NCI-H1092 treated with DMSO at 0.1 percent for 48 hours (cell line): ENCODE results near the gene HNRNPK.

ENCODE experiments used
- DNase-seq: peaks from one replicate; lab custom pipeline; 2025; lab: John Stamatoyannopoulos, UW

The HNRNPK gene

GRCh38 chr9:83979812-83980394 lies at the start of gene HNRNPK:
Gene HNRNPK (minus strand): TSS chr9:83980215. CDS start chr9:83978252, 1,963 bp downstream.
- DNase-seq: peak; percentile 99

GRCh38 chr9:84027201-84027600 lies 47.2 kb upstream of the HNRNPK start:
- no peak for DNase-seq

GRCh38 chr9:84024041-84024575 lies 44.1 kb upstream of the HNRNPK start:
- no peak for DNase-seq

- DNase-seq: no peak
Measured at GRCh38 chr9:84007662-84008061, 27.6 kb upstream of the HNRNPK start.

- DNase-seq: no peak
Measured at GRCh38 chr9:84003246-84003645, 23.2 kb upstream of the HNRNPK start.

- no peak for DNase-seq
Measured at GRCh38 chr9:84002344-84002743, 22.3 kb upstream of the HNRNPK start.

GRCh38 chr9:84001621-84002020 lies 21.6 kb upstream of the HNRNPK start:
- DNase-seq: no peak

GRCh38 chr9:84000186-84000585 lies 20.2 kb upstream of the HNRNPK start:
- DNase-seq: no peak

- DNase-seq: no peak
Measured at GRCh38 chr9:83999141-83999918, 19.3 kb upstream of the HNRNPK start.

- DNase-seq: no peak
Measured at GRCh38 chr9:83996126-83996525, 16.1 kb upstream of the HNRNPK start.

- DNase-seq: no peak
Measured at GRCh38 chr9:83992901-83993300, 12.9 kb upstream of the HNRNPK start.

- DNase-seq: peak; percentile 29
Measured at GRCh38 chr9:83992407-83992806, 12.4 kb upstream of the HNRNPK start.

GRCh38 chr9:83991355-83991754 lies 11.3 kb upstream of the HNRNPK start:
- DNase-seq: no peak

GRCh38 chr9:83988411-83988810 lies 8.4 kb upstream of the HNRNPK start:
- no peak for DNase-seq

- no peak for DNase-seq
Measured at GRCh38 chr9:83987402-83987791, 7.4 kb upstream of the HNRNPK start.

- no peak for DNase-seq
Measured at GRCh38 chr9:83986765-83987401, 6.9 kb upstream of the HNRNPK start.

- DNase-seq: no peak
Measured at GRCh38 chr9:83986195-83986594, 6.2 kb upstream of the HNRNPK start.

- DNase-seq: peak; percentile 60
Measured at GRCh38 chr9:83981126-83981871, 1.3 kb upstream of the HNRNPK start.

- DNase-seq: peak; percentile 99
Measured at GRCh38 chr9:83980395-83981125, 545 bp upstream of the HNRNPK start, which contains the start of gene RMI1. Gene RMI1 (plus strand): TSS chr9:83980805. CDS start chr9:84000987, 20,182 bp downstream.

GRCh38 chr9:83978992-83979811 lies 813 bp downstream of the HNRNPK start:
- DNase-seq: peak; percentile 62

GRCh38 chr9:83977196-83977595 lies 2.8 kb downstream of the HNRNPK start:
- DNase-seq: no peak
